Mesendoderm (in vitro differentiated cells): ENCODE results near the gene CENPP.

Experiments
- DNase-seq: peaks from one replicate; pipeline ENCODE4 v3.0.0; 2013
- H2AK5ac ChIP-seq: 2 replicates; pipeline ENCODE4 v1.6.1; 2013; ENCODE audit warnings: low read length, inconsistent platforms
- H2BK120ac ChIP-seq: 2 replicates; pipeline ENCODE4 v1.6.1; 2013; ENCODE audit warnings: low read depth, mild to moderate bottlenecking, low read length, moderate library complexity, mixed read lengths
- H2BK15ac ChIP-seq: replicated peaks from 2 replicates; pipeline ENCODE4 v1.6.1; 2013; ENCODE audit warnings: low read depth, mild to moderate bottlenecking, moderate library complexity
- H2BK5ac ChIP-seq: 2 replicates; pipeline ENCODE4 v1.6.1; 2013; ENCODE audit warnings: low read length, inconsistent platforms
- H3K18ac ChIP-seq: 2 replicates; pipeline ENCODE4 v1.6.1; 2013; ENCODE audit warnings: mild to moderate bottlenecking, low read length, mixed read lengths
- H3K23ac ChIP-seq: one replicate; pipeline ENCODE4 v1.6.1; 2013; ENCODE audit warnings: low read length
- H3K27ac ChIP-seq: 2 replicates; pipeline ENCODE4 v1.5.1; 2013; ENCODE audit warnings: low read depth, mild to moderate bottlenecking, inconsistent platforms, low read length, moderate library complexity
- H3K27me3 ChIP-seq: 2 replicates; pipeline ENCODE4 v1.6.1; 2013; ENCODE audit warnings: low read length, control low read depth, mild to moderate bottlenecking, inconsistent platforms; ENCODE audit not compliant: insufficient read depth, poor library complexity
- H3K36me3 ChIP-seq: 2 replicates; pipeline ENCODE4 v1.6.1; 2013; ENCODE audit warnings: low read length, inconsistent platforms; ENCODE audit not compliant: control insufficient read depth, insufficient read depth
- H3K4ac ChIP-seq: one replicate; pipeline ENCODE4 v1.6.1; 2013; ENCODE audit warnings: low read depth, mild to moderate bottlenecking, low read length, moderate library complexity
- H3K4me1 ChIP-seq: 2 replicates; pipeline ENCODE4 v1.6.1; 2013; ENCODE audit warnings: low read depth, low read length, inconsistent platforms; ENCODE audit not compliant: control insufficient read depth
- H3K4me2 ChIP-seq: 2 replicates; pipeline ENCODE4 v1.6.1; 2013; ENCODE audit warnings: low read length
- H3K4me3 ChIP-seq: 2 replicates; pipeline ENCODE4 v1.5.1; 2013; ENCODE audit warnings: mild to moderate bottlenecking, low read length
- H3K56ac ChIP-seq: one replicate; pipeline ENCODE4 v1.6.1; 2013; ENCODE audit warnings: low read length
- H3K79me1 ChIP-seq: 2 replicates; pipeline ENCODE4 v1.6.1; 2013; ENCODE audit warnings: low read length, inconsistent platforms
- H3K79me2 ChIP-seq: 2 replicates; pipeline ENCODE4 v1.6.1; 2013; ENCODE audit warnings: mild to moderate bottlenecking, low read length; ENCODE audit not compliant: control insufficient read depth, insufficient read depth
- H3K9ac ChIP-seq: 2 replicates; pipeline ENCODE4 v1.6.1; 2013; ENCODE audit warnings: low read length, inconsistent platforms
- H4K5ac ChIP-seq: one replicate; pipeline ENCODE4 v1.6.1; 2013; ENCODE audit warnings: low read length
- H4K8ac ChIP-seq: one replicate; pipeline ENCODE4 v1.6.1; 2013; ENCODE audit warnings: low read depth, mild to moderate bottlenecking, control low read depth, low read length, moderate library complexity
- WGBS: extraction: QIAGEN DNeasy Blood & Tissue Kit; methylation state at CpG from one replicate; pipeline ENCODE4 v1.1.7; 2013; ENCODE audit warnings: low lambda C conversion rate, missing lambda C conversion rate; ENCODE audit not compliant: insufficient coverage; ENCODE audit errors: extremely low coverage; 5-methylcytosine and 5-hydroxymethylcytosine counted together

CENPP gene

GRCh38 chr9:92294297-92294676 is 31.5 kb upstream of the CENPP start:
- Histone ChIP-seq H3K18ac (peak overlapping the region; percentile 83), H3K27me3 (no peaks in the 10 kb centered on the region), H3K56ac (peak overlapping the region; percentile 92), H3K27ac (peak overlapping the region; percentile 28), H2BK120ac (no peak overlapping the region), H3K79me1 (no peaks in the 10 kb centered on the region), H3K79me2 (peaks cover 30% of the 10 kb centered on the region), H4K5ac (no peak overlapping the region), H3K4me1 (peaks cover 5% of the 10 kb centered on the region), H3K36me3 (peaks cover 4% of the 10 kb centered on the region), H3K4me3 (no peak overlapping the region), H3K9ac (peak overlapping the region; percentile 80), H2BK5ac (no peak overlapping the region), H3K23ac (no peak overlapping the region), H3K4me2 (peak overlapping the region; percentile 71), H2AK5ac (no peak overlapping the region), H4K8ac (no peak overlapping the region), H3K4ac (peak overlapping the region; percentile 79), H2BK15ac (no peak overlapping the region)
- peak; percentile 48 for DNase-seq
- WGBS = no CpG with 5 or more reads among the region's 13 CpGs

- Histone ChIP-seq H3K79me2 (peaks cover 25% of the 10 kb centered on the region), H4K8ac (no peak overlapping the region), H2BK120ac (no peak overlapping the region), H4K5ac (no peak overlapping the region), H3K4me3 (no peak overlapping the region), H3K4me2 (no peak overlapping the region), H3K79me1 (no peaks in the 10 kb centered on the region), H2BK5ac (no peak overlapping the region), H3K9ac (no peak overlapping the region), H3K4ac (no peak overlapping the region), H3K4me1 (peaks cover 5% of the 10 kb centered on the region), H3K56ac (no peak overlapping the region), H2BK15ac (no peak overlapping the region), H3K18ac (no peak overlapping the region), H2AK5ac (no peak overlapping the region), H3K23ac (no peak overlapping the region), H3K27ac (no peak overlapping the region), H3K36me3 (peaks cover 4% of the 10 kb centered on the region), H3K27me3 (no peaks in the 10 kb centered on the region)
- no CpG with 5 or more reads among the region's 7 CpGs for WGBS
- DNase-seq = peak; percentile 66
These were observed 30.4 kb upstream of the CENPP start for GRCh38 chr9:92295240-92295790.

GRCh38 chr9:92295827-92296258 is 29.9 kb upstream of the CENPP start:
- Histone ChIP-seq H3K79me2 (peaks cover 23% of the 10 kb centered on the region), H4K8ac (peak overlapping the region; percentile 7), H3K9ac (no peak overlapping the region), H3K23ac (no peak overlapping the region), H3K56ac (no peak overlapping the region), H3K4me1 (peaks cover 5% of the 10 kb centered on the region), H2AK5ac (no peak overlapping the region), H3K4me3 (no peak overlapping the region), H3K27me3 (no peaks in the 10 kb centered on the region), H3K36me3 (peaks cover 4% of the 10 kb centered on the region), H2BK15ac (no peak overlapping the region), H3K27ac (peak overlapping the region; percentile 37), H3K18ac (no peak overlapping the region), H2BK5ac (no peak overlapping the region), H3K4me2 (no peak overlapping the region), H3K4ac (no peak overlapping the region), H4K5ac (no peak overlapping the region), H2BK120ac (no peak overlapping the region), H3K79me1 (no peaks in the 10 kb centered on the region)
- WGBS = no CpG with 5 or more reads among the region's 4 CpGs
- peak; percentile 43 for DNase-seq

GRCh38 chr9:92297611-92298010 is 28.1 kb upstream of the CENPP start:
- no peak overlapping the region for H3K4me3 ChIP-seq
- no peaks in the 10 kb centered on the region for H3K27me3 ChIP-seq
- DNase-seq = no peak
- no peak overlapping the region for H3K23ac ChIP-seq
- no peak overlapping the region for H3K4ac ChIP-seq
- H2BK120ac ChIP-seq = no peak overlapping the region
- no peak overlapping the region for H2AK5ac ChIP-seq
- WGBS = no CpG with 5 or more reads among the region's 3 CpGs
- H3K9ac ChIP-seq = no peak overlapping the region
- no peak overlapping the region for H2BK5ac ChIP-seq
- no peak overlapping the region for H4K8ac ChIP-seq
- no peaks in the 10 kb centered on the region for H3K79me1 ChIP-seq
- H3K56ac ChIP-seq = no peak overlapping the region
- peaks cover 7% of the 10 kb centered on the region for H3K79me2 ChIP-seq
- no peak overlapping the region for H4K5ac ChIP-seq
- no peak overlapping the region for H3K27ac ChIP-seq
- H3K36me3 ChIP-seq = peaks cover 4% of the 10 kb centered on the region
- no peak overlapping the region for H2BK15ac ChIP-seq
- H3K4me2 ChIP-seq = no peak overlapping the region
- H3K4me1 ChIP-seq = peaks cover 3% of the 10 kb centered on the region
- no peak overlapping the region for H3K18ac ChIP-seq

- Histone ChIP-seq H3K9ac (no peak overlapping the region), H3K36me3 (peaks cover 5% of the 10 kb centered on the region), H3K27ac (no peak overlapping the region), H4K8ac (no peak overlapping the region), H2BK5ac (no peak overlapping the region), H3K18ac (no peak overlapping the region), H3K4me2 (no peak overlapping the region), H3K4ac (no peak overlapping the region), H3K27me3 (no peaks in the 10 kb centered on the region), H3K79me1 (no peaks in the 10 kb centered on the region), H4K5ac (no peak overlapping the region), H3K4me3 (no peak overlapping the region), H2AK5ac (no peak overlapping the region), H3K56ac (no peak overlapping the region), H3K79me2 (peaks cover 3% of the 10 kb centered on the region), H2BK15ac (no peak overlapping the region), H3K23ac (no peak overlapping the region), H3K4me1 (peaks cover 3% of the 10 kb centered on the region), H2BK120ac (no peak overlapping the region)
- DNase-seq = no peak
- WGBS = no CpG with 5 or more reads among the region's 3 CpGs
These were observed 27.7 kb upstream of the CENPP start for GRCh38 chr9:92298036-92298435.

GRCh38 chr9:92299116-92299515 is 26.6 kb upstream of the CENPP start:
- no peak overlapping the region for H3K4me3 ChIP-seq
- H3K18ac ChIP-seq = no peak overlapping the region
- H3K79me2 ChIP-seq = no peaks in the 10 kb centered on the region
- no peak overlapping the region for H3K4ac ChIP-seq
- H3K9ac ChIP-seq = no peak overlapping the region
- H3K4me2 ChIP-seq = no peak overlapping the region
- no peaks in the 10 kb centered on the region for H3K27me3 ChIP-seq
- no CpG with 5 or more reads among the region's 1 CpG for WGBS
- no peak for DNase-seq
- no peak overlapping the region for H2BK15ac ChIP-seq
- peaks cover 5% of the 10 kb centered on the region for H3K36me3 ChIP-seq
- no peak overlapping the region for H2BK120ac ChIP-seq
- H2BK5ac ChIP-seq = no peak overlapping the region
- no peak overlapping the region for H4K8ac ChIP-seq
- H3K27ac ChIP-seq = no peak overlapping the region
- no peak overlapping the region for H3K23ac ChIP-seq
- H2AK5ac ChIP-seq = no peak overlapping the region
- no peak overlapping the region for H3K56ac ChIP-seq
- H3K79me1 ChIP-seq = no peaks in the 10 kb centered on the region
- H3K4me1 ChIP-seq = peaks cover 3% of the 10 kb centered on the region
- no peak overlapping the region for H4K5ac ChIP-seq
